ENCODE results near the gene DNM3. TPM values are rescaled to one million over a fixed set of nuclear protein-coding genes. Genes with fewer than 3 reads are reported as not detected.

DNM3 gene
- total RNA-seq, 6 donors from 2014 or later = 7.1 to 30.4 (median 10.3) TPM

DNA sequence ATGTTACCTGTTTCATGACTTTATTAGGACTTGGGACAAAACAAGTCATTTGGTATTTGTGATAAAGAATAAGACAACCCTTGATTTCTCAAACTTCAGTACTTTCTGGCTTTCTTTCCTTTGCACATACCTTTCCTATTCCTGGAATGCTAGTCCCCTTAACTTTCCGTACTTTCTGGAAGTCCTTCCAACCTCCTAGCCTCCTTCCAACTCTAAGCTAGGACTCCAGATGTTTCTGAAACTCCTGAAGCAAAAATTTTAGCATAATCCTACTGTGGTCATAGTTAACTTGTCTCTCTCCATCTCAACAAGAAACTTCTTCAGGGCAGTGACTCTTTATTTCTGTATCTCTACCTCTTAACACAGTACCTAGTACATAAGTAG lies 559.4 kb downstream of the DNM3 start:
- DNase-seq (no peak), ATAC-seq (ENCODE audit: low FRiP score in 2 of 2) (no peak)
- WGBS, 2 donors = 77 to 78% methylated on average over 1 of the region's 1 CpG
- no peak overlapping the region for H3K4me3 ChIP-seq
- H3K4me1 ChIP-seq = peaks cover 6 to 23% (median 9%) of the 10 kb centered on the region in 4 donors
- no peaks in the 10 kb centered on the region for H3K9me3 ChIP-seq
- no peaks in the 10 kb centered on the region for H3K36me3 ChIP-seq
- no peak for TF ChIP-seq POLR2A (IDR thresholded peaks at IDR 0.05)
- TF ChIP-seq EP300 (IDR thresholded peaks at IDR 0.05) = no peak
- TF ChIP-seq POLR2AphosphoS5 (IDR thresholded peaks at IDR 0.05) = no peak
- TF ChIP-seq, protein P1, sequence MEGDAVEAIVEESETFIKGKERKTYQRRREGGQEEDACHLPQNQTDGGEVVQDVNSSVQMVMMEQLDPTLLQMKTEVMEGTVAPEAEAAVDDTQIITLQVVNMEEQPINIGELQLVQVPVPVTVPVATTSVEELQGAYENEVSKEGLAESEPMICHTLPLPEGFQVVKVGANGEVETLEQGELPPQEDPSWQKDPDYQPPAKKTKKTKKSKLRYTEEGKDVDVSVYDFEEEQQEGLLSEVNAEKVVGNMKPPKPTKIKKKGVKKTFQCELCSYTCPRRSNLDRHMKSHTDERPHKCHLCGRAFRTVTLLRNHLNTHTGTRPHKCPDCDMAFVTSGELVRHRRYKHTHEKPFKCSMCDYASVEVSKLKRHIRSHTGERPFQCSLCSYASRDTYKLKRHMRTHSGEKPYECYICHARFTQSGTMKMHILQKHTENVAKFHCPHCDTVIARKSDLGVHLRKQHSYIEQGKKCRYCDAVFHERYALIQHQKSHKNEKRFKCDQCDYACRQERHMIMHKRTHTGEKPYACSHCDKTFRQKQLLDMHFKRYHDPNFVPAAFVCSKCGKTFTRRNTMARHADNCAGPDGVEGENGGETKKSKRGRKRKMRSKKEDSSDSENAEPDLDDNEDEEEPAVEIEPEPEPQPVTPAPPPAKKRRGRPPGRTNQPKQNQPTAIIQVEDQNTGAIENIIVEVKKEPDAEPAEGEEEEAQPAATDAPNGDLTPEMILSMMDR (IDR thresholded peaks at IDR 0.05) = no peak
- no peaks in the 10 kb centered on the region for H3K27me3 ChIP-seq
- no peak overlapping the region for H3K27ac ChIP-seq

DNA sequence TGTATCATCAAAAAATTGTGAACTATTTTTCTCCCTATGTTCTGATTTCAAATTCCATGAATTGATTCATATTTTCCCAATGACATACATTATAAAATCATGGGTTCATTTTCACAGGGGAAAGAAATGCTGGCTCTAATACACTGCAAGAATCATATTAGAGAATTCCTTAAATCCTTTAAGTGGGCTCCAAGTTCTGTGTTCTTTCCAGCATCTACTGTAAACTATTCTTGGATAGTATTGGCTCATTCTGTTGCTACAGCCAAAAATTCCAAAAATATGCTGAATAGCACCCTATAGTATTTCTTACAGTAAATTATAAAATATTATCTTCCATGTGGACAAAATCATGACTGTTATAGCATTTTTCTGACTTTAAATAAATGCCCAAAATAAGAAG lies 560.2 kb downstream of the DNM3 start:
- no peaks in the 10 kb centered on the region for H3K36me3 ChIP-seq
- no peaks in the 10 kb centered on the region for H3K27me3 ChIP-seq
- no peaks in the 10 kb centered on the region for H3K9me3 ChIP-seq
- peaks cover 6 to 23% (median 9%) of the 10 kb centered on the region in 4 donors for H3K4me1 ChIP-seq
- H3K27ac ChIP-seq = no peak overlapping the region
- ATAC-seq (ENCODE audit: low FRiP score in 2 of 2) (no peak), DNase-seq (no peak)
- no peak overlapping the region for H3K4me3 ChIP-seq
- TF ChIP-seq POLR2A (IDR thresholded peaks at IDR 0.05) (no peak), POLR2AphosphoS5 (IDR thresholded peaks at IDR 0.05) (no peak), EP300 (IDR thresholded peaks at IDR 0.05) (no peak)
- TF ChIP-seq, protein P1 (IDR thresholded peaks at IDR 0.05) = no peak

DNA sequence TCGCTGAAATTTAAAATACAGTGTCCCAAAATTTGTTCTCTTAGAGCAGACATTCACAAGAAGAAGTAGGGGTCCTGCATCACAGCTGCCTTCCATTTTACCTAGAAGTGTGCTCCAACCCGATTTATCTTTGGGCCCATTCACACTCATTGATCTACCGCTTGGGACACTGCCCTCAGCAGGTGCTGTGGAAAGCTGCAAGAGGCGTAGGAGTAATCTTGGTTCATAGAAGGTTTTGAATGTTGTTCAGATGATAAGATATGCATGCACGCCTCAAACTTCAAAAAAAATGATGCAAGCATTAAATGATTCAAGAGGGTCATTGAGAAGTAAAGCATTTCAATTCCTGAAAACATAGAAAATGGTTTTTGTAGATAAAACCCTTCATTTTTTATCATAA lies 560.6 kb downstream of the DNM3 start:
- Histone ChIP-seq H3K27ac (no peak overlapping the region), H3K9me3 (no peaks in the 10 kb centered on the region), H3K4me1 (peaks cover 6 to 23% (median 9%) of the 10 kb centered on the region in 4 donors), H3K27me3 (no peaks in the 10 kb centered on the region), H3K36me3 (no peaks in the 10 kb centered on the region), H3K4me3 (no peak overlapping the region)
- DNase-seq (no peak), ATAC-seq (ENCODE audit: low FRiP score in 2 of 2) (no peak)
- WGBS, 2 donors = 80 to 88% methylated on average over 5 of the region's 5 CpGs
- no peak for TF ChIP-seq POLR2A (IDR thresholded peaks at IDR 0.05)
- TF ChIP-seq EP300 (IDR thresholded peaks at IDR 0.05) = no peak
- TF ChIP-seq, protein P1 (IDR thresholded peaks at IDR 0.05) = no peak

GRCh38 chr1:172402878-172403569 lies 561.7 kb downstream of the DNM3 start:
- no peak for TF ChIP-seq EP300 (IDR thresholded peaks at IDR 0.05)
- TF ChIP-seq, protein P1 (IDR thresholded peaks at IDR 0.05) = no peak
- TF ChIP-seq POLR2AphosphoS5 (IDR thresholded peaks at IDR 0.05) = no peak
- ATAC-seq (ENCODE audit: low FRiP score in 2 of 2) = no peak
- DNase-seq = no peak
- whole genome bisulfite sequencing, 2 donors = 78 to 95% methylated on average over 1 of the region's 1 CpG
- H3K27me3 ChIP-seq = no peaks in the 10 kb centered on the region
- H3K9me3 ChIP-seq = no peaks in the 10 kb centered on the region
- H3K36me3 ChIP-seq = no peaks in the 10 kb centered on the region
- H3K4me3 ChIP-seq = no peak overlapping the region
- H3K4me1 ChIP-seq = peaks cover 6 to 16% (median 8%) of the 10 kb centered on the region in 4 donors
- H3K27ac ChIP-seq = no peak overlapping the region

DNA sequence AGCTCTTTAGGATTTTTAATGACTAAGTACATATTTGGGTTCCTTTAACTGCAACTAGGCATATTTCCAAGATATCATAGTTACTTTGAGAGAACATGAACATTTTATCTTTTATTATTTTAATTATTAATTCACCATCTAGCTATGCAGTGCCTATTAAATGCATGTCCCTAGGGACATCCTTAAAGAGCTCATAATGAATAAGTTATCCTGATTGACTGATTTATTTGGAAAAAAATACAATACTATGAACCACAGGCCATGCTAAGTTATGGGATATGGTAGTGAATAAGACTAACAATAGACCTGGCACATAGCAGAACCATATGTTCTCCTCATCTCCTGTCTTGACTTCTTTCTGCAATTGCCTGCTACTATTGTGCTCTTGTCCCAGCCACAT lies 562.8 kb downstream of the DNM3 start:
- H3K27me3 ChIP-seq = no peaks in the 10 kb centered on the region
- TF ChIP-seq, protein P1 (IDR thresholded peaks at IDR 0.05) = no peak
- no peak for TF ChIP-seq POLR2A (IDR thresholded peaks at IDR 0.05)
- no peak for TF ChIP-seq EP300 (IDR thresholded peaks at IDR 0.05)
- TF ChIP-seq POLR2AphosphoS5 (IDR thresholded peaks at IDR 0.05) = no peak
- H3K4me1 ChIP-seq = peaks cover 0 to 6% (median 4%) of the 10 kb centered on the region in 4 donors
- no peaks in the 10 kb centered on the region for H3K36me3 ChIP-seq
- ATAC-seq (ENCODE audit: low FRiP score in 2 of 2) (no peak), DNase-seq (no peak)
- no peaks in the 10 kb centered on the region for H3K9me3 ChIP-seq
- no peak overlapping the region for H3K4me3 ChIP-seq
- no peak overlapping the region for H3K27ac ChIP-seq
